WI38 (cell line): ENCODE results near the gene MARCHF9.

Experiments
- H3K4me3 ChIP-seq: 2 replicates; pipeline ENCODE4 v1.5.1; 2011; ENCODE audit warnings: low read depth, mild to moderate bottlenecking, control low read depth, low read length
- TF ChIP-seq, protein P1 (sequence below): IDR thresholded peaks from 2 replicates; pipeline ENCODE4 v1.5.1; 2012; ENCODE audit warnings: low read depth, mild to moderate bottlenecking, control low read depth, low read length

The MARCHF9 gene

DNA sequence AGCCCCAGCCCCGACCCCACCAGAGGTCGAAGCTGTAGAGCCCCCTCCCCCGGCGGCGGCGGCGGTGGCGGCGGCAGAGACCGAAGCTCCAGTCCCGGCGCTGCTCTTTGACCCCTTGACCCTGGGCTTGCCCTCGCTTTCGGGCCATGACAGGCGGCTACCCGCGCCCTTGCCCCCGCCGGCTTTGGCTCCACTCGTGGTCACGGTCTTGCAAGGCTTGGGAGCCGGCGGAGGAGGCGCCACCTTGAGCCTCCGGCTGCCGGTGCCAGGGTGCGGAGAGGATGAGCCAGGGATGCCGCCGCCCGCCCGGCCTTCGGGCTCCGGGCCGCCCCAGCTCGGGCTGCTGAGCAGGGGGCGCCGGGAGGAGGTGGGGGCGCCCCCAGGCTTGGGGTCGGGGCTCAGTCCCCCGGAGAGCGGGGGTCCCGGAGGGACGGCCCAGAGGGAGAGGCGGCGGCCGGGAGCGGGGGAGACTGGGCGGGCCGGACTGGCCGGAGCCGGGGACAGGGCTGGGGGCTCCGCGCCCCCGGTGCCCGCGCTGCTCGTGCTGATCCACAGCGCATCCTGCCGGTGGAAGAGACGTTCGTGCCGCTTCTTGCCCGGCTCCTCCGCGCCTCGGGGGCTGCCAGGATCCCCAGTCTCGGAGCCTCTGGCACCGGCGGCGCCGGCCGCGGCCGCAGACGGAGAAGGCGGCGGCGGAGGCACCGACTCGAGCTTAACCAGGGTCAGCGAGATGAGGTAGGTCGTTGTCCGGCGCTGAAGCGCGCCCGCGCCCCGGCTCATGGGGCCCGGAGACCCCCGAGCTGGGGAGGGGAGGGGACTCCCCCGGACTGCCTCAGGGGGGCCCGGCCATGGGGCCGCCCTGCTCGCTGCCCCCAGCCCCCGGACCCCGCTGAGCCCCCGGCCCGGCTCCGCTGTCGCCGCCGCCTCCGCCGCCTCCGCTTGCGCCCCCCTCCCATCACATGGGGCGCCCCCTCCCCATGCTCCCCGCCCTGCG, 17.1 kb upstream of the MARCHF9 start:
- TF ChIP-seq, protein P1, sequence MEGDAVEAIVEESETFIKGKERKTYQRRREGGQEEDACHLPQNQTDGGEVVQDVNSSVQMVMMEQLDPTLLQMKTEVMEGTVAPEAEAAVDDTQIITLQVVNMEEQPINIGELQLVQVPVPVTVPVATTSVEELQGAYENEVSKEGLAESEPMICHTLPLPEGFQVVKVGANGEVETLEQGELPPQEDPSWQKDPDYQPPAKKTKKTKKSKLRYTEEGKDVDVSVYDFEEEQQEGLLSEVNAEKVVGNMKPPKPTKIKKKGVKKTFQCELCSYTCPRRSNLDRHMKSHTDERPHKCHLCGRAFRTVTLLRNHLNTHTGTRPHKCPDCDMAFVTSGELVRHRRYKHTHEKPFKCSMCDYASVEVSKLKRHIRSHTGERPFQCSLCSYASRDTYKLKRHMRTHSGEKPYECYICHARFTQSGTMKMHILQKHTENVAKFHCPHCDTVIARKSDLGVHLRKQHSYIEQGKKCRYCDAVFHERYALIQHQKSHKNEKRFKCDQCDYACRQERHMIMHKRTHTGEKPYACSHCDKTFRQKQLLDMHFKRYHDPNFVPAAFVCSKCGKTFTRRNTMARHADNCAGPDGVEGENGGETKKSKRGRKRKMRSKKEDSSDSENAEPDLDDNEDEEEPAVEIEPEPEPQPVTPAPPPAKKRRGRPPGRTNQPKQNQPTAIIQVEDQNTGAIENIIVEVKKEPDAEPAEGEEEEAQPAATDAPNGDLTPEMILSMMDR = no peak
- peak overlapping the region; percentile 27 for H3K4me3 ChIP-seq

DNA sequence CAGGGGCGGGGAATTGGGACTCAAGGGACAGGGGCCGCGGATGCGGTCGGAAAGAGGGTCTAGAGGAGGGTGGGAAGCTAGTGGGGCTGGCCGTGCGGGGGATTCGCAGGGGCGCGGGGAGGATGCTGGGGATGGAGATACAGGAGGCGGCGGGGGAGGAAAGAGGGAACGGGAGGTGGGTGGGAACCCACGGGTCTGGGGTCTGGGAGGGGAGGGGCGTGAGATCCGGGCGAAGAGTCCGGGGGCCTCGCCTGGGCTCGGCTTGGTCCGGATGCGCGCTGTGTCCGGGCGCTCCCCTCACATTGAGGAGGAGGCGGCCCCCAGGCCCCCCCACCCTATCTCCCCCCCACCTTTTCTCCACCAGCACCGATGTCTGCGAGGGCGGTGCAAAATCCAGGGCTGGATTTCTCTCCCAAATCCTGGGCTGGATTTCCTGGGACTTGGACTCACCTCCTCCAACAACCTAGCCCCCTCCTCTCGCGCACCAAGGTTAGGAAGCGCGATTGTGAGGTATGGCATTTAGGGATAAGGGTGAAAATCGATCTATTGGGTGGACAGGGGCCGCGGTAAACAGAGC, 16.2 kb upstream of the MARCHF9 start, which contains the start of gene AGAP2:
TSS of gene AGAP2 (minus strand) at position 82 of the 577 bp plus-strand sequence. CDS start 496 bp downstream, outside the sequence.
- TF ChIP-seq, protein P1 = no peak
- H3K4me3 ChIP-seq = peak within 1 kb of the TSS; percentile 27

DNA sequence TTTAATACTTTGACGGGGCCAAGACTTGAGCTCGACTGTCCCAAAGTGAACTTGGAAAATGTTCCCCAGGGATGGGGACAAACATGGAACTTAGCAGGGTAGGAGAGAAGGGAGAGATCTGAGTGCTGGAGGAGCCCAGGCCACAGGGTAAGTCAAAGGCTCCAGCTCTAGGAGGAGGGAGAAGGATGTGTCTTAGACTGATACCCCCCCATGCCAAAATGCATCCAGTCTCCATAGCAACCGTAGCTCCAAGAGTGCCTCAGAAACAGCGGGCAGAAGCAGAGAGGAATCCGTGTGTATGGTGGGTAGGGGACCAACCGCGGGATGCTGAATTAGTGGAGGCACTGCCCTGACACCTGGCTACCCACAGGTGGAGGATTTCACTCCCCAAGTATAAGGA, 15.5 kb upstream of the MARCHF9 start:
- TF ChIP-seq, protein P1 = no peak
- H3K4me3 ChIP-seq = no peak overlapping the region

DNA sequence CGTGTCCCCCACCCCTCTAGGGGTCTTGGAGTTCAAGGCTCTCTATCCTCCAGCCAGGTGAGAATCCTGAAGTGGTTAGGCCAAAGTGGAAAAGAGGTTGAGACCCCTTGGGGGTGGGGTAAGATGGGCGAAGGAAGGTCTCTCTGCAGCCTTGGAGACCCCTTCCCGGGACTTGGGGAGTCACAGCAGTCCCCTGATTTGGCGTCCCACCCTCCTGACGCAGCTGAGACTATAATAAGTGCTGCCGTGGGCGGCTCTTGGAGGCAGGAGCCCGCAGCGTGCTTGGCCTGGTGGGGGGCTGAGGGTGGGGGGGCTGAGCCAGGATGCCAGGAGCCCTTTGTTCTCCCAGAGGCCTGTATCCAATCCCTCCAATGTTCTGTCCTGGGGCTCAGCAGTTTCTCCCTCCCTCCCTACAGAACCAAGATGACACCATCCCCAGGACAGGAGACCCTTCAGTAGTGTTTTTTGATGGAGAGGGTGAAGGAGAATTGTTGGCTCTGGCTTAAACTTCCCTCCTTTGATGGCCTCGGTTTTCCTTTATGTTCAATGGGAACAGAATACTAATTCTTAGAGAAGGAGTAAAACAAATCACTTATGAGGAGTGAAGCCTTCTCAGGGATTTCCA, 14.9 kb upstream of the MARCHF9 start:
- H3K4me3 ChIP-seq = no peak overlapping the region
- TF ChIP-seq, protein P1 = no peak

DNA sequence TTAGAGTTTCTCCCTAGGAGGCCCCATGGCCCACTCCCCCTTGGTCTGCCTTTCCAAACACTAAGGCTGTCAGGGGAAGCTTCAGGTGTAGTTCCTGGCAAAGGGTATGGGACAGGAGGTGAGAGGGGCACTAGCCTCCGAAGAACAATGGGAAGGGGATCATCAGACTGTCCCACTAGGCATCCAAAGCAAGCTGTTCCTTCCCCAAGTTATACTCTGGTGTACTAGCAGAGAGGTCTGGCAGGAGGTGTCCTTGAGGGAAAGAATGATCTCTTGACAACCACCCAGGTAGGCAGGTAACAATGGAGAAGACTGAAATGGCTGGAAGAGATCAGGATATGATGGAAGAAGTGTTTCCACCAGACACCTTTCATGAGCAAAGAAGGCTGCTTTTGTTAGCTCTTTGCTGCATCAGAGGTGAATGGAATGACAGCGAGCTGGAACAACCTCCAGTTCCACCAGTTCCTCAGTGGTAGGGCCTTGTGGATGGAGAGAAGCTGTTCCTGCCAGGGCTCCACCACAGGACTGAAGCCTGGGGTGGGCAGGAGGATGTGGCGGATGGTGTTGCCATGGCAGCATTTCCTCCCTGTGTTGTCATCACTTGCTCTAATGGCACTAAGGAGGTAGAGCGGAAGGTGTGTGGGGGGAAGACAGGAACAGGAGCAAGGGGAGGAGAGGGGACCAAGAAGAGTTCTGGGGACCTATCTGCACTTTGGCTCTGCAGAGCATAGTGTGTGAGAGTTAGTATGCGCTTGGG, 14.1 kb upstream of the MARCHF9 start:
- TF ChIP-seq, protein P1 = no peak
- H3K4me3 ChIP-seq = no peak overlapping the region

DNA sequence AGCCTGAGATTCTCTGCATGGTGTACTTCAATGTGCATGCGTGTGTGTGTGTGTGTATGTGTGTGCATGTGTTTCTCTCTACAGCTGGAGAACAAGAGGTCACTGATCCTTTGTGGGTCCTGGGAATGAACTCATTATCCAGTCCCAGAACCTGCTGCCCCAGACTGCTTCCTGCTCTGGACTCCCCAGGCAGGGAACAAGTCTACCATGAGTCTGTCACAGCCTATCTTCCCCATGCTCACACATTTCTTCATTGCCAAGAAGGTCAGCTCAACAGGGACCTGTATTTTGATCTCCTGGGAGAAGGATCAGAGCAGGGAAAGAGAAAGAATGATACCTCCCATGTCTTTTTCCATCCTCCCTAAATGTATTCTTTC, 13.5 kb upstream of the MARCHF9 start:
- H3K4me3 ChIP-seq = no peak overlapping the region
- TF ChIP-seq, protein P1 = no peak
